NCI-H1105 (cell line): ENCODE results near the gene CADM2.

Experiments used
- DNase-seq: peaks from one replicate; lab custom pipeline; 2025; lab: John Stamatoyannopoulos, UW

The CADM2 gene

DNA sequence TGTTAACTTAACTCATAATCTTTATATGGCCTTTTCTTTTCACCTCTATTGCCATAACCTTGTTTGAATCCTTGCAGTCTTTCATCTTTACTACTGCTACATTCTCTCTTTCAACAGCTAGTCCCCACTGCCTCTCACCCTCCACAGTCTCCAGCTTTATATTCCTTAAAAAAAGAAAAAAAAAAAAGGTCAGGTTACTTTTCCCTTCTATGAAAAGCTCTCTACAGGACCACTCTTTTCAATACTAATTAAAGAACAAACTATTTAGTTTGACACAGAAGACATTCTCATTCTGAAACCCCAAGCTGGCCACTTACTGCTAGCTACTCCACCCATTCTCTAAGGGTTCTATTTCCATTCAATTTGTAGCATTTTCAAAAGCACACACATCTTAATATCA is 25.6 kb downstream of the CADM2 start:
- no peak for DNase-seq

DNA sequence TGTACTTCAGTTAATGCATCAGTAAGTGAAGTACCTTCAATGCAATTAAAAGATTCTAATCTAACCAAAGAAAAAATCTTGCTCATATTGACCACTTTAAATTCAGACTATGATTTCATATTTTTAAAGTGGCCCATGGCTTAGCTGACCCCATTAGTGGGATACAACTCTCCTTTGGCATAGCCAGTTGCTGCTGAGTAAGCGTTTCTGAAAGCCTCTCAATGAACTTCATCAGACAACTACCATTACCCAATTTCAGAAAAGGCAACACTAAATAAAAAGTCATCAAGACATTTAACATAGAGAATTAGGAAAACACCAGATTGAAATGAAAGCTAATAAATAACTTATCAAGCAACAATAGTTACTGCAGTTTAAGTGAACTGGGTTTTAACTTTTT is 27.0 kb downstream of the CADM2 start:
- no peak for DNase-seq

DNA sequence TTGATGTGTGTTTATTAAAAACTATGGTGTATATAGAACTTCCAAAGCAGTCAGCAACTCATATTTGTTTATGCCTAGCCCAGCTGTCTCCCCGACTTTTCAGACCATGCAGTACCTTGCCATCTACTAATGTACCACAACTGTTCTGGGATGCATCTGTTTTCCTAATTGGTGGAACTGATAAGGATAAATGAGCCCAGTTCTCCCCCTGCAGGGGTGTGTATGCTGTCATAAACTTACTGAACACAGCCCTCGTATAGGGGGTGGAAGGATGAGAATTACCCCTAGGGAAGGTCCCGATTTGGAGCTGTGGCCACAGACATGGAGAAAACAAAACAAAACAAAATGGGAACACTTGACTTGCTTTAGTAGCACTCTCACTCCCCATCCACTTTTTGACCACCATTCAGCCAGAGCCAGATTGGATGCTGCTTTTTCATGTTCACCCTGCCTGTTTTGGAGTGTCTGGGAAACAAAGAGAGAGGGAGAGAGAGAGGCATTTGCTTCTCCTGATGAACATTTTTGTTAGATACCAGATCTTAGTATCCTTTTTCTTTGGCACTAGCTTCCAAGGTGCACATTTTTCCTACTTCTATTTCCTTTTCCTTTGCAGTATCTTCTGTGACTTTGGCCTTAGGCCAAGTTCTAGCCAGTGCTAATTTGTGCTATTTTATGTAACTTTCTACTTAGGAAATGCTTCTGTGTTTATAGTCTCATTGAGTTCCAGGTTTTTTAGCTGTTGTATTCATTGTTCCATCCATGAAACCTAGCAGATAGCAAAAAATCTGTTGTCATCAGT is 29.1 kb downstream of the CADM2 start:
- DNase-seq, result no peak

DNA sequence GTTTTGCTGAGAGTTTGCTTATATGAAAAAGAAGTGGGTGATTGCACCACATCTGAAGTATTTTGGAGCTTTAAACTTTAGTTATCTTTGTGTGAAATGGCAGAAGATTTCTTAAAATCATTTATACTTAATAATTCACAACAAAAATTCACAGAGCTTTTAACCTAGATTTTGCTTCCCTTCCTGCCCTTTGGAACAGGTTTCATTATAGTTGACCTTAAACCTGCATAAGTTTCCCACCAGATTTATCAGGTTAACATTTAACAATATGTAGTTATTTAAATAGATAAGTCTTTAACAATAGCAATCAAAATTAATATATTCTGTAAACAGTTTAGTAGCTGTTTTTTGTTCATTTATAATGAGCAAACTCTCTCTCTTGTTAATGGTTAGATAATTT is 30.3 kb downstream of the CADM2 start:
- no peak for DNase-seq

DNA sequence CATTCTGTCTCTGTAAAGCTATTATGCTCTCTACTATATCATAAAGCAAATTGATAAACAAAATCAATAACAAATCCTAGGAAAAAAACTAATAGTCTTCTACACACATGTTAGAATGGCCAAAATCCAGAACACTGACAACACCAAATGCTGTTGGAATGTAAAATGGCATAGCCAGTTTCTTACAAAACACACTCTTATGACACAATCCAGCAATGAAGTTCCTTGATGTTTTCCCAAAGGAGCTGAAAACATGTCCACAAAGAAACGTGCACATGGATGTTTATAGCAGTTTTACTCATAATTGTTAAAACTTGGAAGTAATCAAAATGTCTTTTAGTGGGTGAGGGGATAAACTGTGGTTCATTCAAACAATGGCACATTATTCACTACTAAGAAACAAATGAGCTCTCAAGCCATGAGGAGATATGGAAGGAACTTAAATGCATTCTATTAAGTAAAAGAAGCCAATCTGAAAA is 32.7 kb downstream of the CADM2 start:
- DNase-seq, result no peak

DNA sequence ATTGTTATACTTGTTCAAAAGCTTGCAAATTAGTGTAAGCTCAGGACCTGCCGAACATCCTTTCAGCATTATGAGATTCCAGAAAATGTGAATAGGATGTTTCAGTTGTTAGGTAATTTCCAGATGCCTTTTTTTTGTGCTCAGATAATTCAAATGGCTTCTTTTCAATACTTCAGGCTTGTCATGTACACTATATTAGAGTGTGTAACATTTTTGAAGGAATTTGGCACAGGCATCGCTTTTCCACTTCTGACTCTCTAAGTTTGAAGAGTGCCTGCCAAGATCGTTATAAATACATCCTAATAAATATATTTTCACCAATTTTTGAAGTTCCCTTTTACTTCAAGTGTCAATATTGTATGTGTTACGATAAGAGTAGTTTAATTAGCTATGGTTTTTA is 35.2 kb downstream of the CADM2 start:
- no peak for DNase-seq

DNA sequence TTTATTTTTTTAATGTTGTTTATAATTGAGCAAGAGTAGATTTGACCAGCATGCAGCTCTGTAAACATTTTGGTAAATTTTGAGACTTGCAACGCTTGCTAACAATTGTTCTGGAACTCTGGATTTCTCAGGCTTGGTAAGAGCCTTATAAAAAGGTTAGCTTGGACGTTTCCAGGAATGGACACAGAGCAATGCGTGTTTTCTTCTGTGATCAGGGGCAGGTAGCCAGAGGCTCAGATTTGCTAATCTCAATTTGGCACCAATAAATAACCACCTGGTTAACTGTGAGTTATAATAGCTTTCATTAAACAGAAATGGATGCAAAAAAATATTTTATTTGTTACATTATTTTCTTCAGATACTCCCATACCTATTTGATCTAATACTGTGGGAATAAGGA is 39.8 kb downstream of the CADM2 start:
- DNase-seq, result no peak

DNA sequence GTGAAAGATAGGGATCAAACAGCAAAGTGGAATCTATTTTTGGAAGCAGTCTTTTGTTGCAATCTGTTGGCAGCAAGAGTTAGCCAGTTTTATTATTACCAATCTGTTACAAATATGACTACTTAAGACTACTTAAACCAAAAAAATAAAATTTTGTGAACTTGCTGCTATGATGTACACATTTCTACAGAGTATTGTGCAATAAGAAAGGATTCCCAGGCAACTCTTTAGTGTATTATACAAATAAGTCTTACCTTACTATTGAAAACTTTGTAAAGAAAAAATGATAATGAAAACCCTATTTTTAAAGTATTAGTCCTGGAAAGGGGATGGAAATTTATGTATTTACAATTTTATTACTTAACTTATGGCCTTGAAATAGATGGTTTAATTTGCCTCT is 44.7 kb downstream of the CADM2 start:
- no peak for DNase-seq

DNA sequence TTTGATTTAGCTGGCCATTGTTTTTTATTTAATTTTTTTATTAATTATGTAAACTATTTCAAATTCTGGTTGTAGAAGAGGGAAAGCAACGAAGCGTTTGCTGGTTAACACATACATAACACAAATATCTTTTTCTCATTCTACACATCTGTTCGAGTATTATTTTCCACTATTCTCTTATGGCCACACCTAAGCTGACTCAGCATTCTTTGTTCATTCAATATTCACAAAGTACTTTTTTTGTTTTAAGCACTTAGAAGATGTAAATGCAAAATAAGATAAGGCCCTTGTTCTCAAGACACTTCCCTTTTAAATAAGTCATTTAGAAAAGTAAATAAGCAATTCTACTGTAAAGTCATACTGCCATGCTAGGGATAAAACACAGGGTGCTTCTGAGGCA is 45.4 kb downstream of the CADM2 start:
- DNase-seq, result no peak

DNA sequence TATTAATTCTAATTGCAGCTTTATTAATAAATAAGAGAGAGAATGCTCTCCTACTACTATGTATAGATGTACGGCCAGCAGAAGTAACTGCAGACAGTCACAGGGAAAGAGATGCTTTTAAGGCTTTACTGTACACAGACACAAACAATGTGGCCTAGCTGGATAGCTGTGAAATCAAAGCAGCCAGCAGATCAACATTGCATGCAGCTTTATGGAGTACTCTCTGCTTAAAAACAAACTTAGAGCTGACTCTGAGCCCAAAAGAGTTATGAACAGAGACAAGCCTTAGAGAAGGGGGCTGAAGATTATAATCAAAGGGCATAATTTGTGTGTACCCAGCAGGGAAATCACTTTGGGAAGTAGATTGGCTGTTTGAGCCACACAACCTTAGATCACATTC is 47.2 kb downstream of the CADM2 start:
- DNase-seq, result no peak

DNA sequence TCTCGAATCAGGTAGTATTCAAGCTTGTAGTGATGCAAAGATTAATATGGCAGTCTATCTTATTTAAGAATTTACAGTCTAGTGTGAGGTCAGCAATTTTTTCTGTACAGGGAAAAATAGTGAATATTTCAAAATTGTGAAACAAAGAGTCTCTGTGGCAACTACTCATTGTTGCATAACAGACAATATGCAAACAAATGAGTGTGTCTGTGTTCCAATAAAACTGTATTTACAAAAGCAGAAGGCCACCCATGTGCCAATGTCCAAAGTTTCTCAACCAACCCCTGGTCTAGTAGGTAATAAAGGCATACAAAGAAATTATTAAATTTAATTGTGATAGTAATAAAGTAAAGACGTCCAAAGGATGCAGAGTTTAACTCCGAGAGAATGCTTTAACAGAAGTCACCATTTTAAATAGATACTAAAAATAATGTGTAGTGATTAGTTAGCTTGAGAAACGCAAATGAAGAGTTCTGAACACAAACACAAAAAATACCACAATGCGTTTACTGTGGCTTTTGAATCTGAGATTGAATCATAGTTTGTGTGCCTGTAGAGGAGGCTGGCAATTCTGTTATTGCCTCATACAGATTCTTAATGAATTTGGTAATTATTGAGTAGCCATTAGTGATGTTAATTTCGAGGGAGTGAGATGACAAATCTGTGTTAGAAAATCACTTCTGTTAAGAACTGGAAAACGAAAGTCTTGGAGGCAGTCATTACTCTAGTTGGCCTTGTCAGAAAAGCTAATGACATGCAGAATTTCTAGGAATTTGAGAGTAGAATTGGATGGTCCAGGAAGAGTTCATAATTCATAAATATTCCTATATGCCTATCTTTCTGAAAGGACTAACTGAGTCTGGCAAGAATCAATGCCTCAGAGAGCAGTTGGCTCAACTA is 48.7 kb downstream of the CADM2 start:
- DNase-seq, result no peak

DNA sequence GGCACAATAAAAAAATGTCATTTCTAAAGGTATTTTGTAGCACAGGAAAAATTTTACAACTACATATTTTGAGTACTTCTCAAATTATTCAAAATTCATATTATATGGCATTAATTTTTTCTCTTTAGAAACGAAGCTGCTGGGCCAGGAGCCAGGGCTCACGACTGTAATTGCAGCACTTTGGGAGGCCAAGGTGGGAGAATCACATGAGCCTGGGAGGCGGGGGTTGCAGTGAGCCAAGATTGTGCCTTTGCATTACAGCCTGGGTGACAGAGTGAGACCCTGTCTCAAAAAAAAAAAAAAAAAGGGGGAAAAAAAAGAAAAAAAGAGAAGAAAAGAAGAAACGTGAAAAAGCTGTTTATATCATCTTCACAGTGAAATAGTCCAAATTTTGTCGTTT is 62.0 kb downstream of the CADM2 start:
- no peak for DNase-seq

DNA sequence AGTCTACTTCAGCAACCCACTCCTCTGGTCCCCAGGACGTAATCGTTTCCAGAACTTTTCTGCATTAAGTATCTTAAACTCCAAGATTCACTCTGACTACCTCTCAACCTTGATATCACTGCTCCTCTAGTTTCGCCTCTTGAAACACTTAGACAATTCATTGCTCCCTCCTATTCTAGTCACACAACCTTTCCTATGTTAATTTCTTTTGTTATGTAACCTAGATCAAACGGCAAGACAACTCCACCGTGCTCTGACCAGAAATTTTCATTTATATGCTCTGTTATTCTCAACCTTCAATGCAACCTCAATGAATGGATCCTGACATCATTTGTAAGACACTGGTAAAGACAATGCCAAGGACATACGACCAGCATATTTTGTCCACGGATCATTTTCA is 71.3 kb downstream of the CADM2 start:
- no peak for DNase-seq

DNA sequence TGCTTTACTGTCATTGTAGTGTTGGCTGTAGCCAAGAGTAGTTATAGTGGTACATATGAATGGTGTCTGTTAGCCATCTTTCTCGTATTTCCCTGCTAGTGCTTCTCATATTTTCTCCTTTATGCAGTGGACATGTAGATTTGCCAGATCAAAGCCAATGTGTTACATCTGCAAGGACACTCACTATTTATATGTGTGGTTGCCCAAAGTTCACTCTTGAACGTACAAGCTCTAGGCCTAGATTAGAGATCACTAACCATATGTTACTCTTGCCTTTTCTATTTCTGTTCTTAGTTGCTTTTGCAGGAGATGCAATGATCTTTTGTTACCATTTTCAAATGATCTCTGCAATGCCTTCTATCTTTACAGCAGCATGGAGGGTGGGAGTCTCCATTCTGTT is 78.4 kb downstream of the CADM2 start:
- DNase-seq, result no peak

DNA sequence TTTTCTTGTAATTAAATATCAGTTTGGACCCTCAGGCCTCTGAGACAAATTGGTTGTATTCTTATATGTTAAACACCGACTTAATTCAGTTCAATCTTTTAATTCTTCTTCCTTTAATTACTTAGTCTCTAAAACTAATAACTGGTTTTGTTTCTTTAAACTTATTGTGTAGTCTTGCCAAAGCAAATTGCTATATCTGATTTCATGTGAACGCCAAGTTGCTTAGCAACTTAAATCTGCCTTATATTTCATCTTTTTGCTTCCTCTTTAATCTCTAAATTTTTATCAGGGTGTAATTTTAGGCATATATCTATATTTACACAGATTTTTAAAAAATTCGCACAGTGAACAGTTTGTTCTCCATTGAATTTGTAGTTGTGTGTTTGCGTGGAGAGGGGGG is 82.2 kb downstream of the CADM2 start:
- no peak for DNase-seq

DNA sequence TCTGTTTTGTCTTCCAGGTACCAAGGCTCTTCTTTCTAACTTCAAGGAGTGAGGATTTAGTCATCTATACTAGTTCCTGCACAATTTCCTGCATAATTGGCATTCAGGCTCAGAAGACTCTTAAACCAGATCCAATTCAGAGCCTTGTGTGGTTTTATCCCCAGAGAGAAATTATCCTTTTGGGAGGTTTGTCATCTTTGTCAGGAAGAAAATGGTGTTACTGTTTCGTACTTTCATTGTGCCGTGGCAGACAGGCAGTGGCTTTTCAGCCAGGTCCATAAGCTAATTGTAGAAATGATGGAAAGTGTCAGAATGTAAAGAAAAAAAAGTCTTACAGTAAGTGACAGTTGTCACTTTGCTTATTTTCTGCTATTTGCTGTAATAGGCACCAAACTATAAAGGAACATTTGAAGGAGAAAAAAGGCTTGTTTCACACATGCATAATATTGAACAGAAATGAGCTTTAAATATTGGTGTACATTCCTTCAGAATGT is 82.8 kb downstream of the CADM2 start:
- no peak for DNase-seq

DNA sequence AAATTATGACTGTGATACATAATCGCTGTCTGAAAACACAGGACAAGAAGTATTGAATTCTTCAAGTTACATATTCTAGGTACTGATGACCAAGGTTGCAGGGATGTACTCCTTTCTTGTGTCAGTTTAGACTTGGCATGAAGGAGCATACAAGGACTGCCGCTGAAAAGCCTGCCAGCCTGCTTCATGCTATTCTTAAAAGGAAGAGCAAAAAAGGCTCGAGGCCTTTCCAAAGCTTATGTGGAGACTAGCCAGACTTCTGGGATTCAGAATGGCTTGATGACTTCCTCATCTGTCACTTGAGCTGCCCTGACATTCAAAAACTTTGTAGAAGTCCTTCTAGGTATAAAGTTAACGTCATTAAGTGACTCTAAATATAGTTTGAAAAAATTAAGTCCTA is 92.0 kb downstream of the CADM2 start:
- DNase-seq, result no peak

DNA sequence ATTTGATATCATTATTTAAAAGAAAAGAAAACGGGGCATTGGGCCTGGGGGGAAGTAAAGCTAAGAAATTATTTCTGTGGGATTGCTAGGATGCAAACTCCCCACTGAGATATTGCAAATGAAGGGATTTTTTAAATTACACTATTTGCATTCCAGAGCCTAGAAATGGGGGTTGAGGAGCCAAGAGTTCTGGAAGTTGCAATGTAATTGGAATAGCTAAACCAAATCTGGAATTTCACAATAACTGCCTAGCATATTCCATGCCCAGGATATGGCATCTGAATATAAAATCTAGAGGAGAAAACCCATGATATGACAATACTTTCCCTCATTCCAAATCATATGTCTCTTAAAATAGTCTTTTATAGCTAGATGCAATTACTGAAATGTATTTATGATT is 93.0 kb downstream of the CADM2 start:
- DNase-seq, result no peak

DNA sequence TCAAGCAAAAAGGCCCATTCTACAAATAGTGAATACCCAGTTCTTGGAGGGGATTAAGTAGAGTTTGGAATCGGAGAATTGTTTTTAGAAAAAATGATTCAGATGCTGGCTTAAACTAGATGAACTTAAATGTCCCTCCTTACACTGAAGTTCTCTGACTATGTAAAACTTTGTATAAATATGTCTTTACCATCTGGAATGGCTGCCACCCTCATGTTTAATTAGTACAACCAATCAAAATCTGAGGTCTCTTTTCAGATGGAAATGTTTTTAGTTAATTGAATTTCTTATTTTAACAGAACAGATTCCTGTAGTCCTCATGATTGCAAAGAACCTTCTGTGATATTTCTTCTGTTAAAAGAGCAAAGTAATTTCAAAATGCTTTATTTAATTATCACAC is 94.8 kb downstream of the CADM2 start:
- no peak for DNase-seq

DNA sequence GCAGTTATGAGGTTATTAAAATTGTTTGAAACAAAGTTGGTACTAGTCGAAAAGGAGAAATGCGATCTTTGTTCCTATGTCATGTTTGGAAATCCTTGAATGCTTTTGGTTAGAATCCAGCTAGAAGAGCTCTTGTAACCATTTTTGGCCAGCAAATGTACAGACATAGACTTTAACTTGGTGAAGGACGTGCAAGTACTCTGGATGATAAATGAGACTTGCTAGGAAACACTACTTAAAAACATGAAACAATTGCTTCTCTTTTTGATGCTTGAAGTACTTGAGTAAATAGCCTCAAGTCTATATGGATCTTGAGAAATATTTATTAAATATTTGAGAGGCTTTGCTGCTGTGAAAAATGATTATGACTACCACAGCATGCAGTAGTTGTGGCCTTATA is 95.8 kb downstream of the CADM2 start:
- no peak for DNase-seq

DNA sequence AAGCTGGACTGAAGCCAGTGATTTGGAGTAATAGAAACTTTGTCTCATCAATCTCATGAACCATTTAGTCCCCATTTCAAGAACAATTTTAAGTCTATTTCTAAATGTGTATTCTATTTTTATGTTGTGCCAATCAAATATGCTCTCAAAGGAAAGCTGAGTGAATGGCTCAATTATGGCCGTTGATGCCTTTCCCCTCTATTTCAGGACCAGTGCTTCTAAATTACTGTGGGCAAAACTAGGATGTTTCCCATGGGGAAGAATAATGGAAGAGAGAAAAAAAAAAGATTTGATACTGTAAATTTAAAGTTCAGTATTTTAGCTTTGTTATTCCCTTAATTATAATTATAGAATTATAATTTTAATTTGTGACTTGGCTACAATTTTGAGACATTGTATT is 110.1 kb downstream of the CADM2 start:
- peak; percentile 5 for DNase-seq

DNA sequence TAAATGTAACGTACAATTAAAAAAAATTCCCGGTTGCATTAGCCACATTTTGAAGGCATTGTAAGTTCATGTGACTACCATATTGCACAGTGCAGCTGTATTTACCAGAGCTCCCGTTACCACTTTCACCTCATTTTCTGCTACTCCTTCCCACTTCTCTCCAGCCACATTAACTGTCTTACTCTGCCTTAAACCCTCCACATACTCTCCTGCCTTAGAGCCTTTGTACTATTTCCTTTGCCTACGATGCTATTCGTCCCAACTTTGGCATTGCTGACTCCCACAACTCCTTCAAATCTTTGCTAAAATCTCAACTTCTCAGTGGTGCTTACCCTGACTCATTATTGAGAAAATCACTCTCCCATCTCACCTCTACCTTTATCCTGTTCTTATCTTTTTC is 115.2 kb downstream of the CADM2 start:
- DNase-seq, result no peak

DNA sequence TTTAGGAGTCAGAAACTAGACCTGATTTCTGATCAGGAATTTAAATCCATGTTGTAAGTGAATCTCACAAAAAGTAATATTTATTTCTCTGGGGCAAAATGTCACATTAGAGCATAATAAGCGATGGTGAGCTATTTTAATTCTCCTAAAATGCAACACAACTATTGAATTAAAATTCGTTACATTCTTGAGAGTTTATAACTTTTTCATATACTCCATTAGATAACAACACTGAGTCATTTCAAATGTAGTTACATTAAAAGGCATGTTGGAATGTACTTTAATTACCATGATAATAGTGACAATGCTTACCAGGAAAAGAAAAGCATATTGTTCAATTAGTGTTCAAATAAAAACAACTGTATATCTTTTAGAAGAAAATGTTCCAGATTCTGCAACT is 116.9 kb downstream of the CADM2 start:
- DNase-seq, result no peak
